Activated naive CD4-positive, alpha-beta T cell treated with anti-CD3 and anti-CD28 coated beads, Interleukin-2, amount 50 U/mL, for 16 hours (primary cell): ENCODE measurements around the gene DOCK11.
A peak's percentile ranks its signal among the peaks of the same experiment; 100 is the strongest.

Experiments used
- DNase-seq: peaks from one replicate; pipeline ENCODE4 v3.0.0-alpha.2; 2020

DOCK11 gene

GRCh38 chrX:118534716-118535493, 39.3 kb downstream of the DOCK11 start:
- DNase-seq = no peak

GRCh38 chrX:118536204-118536603, 40.6 kb downstream of the DOCK11 start:
- no peak for DNase-seq

GRCh38 chrX:118536687-118537461, 41.3 kb downstream of the DOCK11 start:
- DNase-seq = peak; percentile 40

- no peak for DNase-seq
Measured at GRCh38 chrX:118538386-118538785, 42.8 kb downstream of the DOCK11 start.

GRCh38 chrX:118540342-118540741, 44.7 kb downstream of the DOCK11 start:
- DNase-seq = no peak

- no peak for DNase-seq
Measured at GRCh38 chrX:118541482-118541881, 45.9 kb downstream of the DOCK11 start.

- no peak for DNase-seq
Measured at GRCh38 chrX:118545510-118545909, 49.9 kb downstream of the DOCK11 start.

- no peak for DNase-seq
Measured at GRCh38 chrX:118548841-118549240, 53.2 kb downstream of the DOCK11 start.

GRCh38 chrX:118550792-118551191, 55.2 kb downstream of the DOCK11 start:
- DNase-seq = no peak

GRCh38 chrX:118551426-118551825, 55.8 kb downstream of the DOCK11 start:
- no peak for DNase-seq

GRCh38 chrX:118552121-118552900, 56.7 kb downstream of the DOCK11 start:
- no peak for DNase-seq

- no peak for DNase-seq
Measured at GRCh38 chrX:118553042-118553710, 57.6 kb downstream of the DOCK11 start.

GRCh38 chrX:118554511-118554910, 58.9 kb downstream of the DOCK11 start:
- DNase-seq = no peak

- no peak for DNase-seq
Measured at GRCh38 chrX:118558926-118559325, 63.3 kb downstream of the DOCK11 start.

- DNase-seq = no peak
Measured at GRCh38 chrX:118560489-118560888, 64.9 kb downstream of the DOCK11 start.

- DNase-seq = no peak
Measured at GRCh38 chrX:118562582-118563164, 67.1 kb downstream of the DOCK11 start.

GRCh38 chrX:118564498-118564897, 68.9 kb downstream of the DOCK11 start:
- no peak for DNase-seq

- no peak for DNase-seq
Measured at GRCh38 chrX:118565853-118566252, 70.2 kb downstream of the DOCK11 start.

GRCh38 chrX:118566359-118566758, 70.7 kb downstream of the DOCK11 start:
- DNase-seq = no peak

GRCh38 chrX:118569676-118570075, 74.1 kb downstream of the DOCK11 start:
- peak; percentile 12 for DNase-seq

GRCh38 chrX:118570209-118570608, 74.6 kb downstream of the DOCK11 start:
- no peak for DNase-seq

GRCh38 chrX:118571836-118572235, 76.2 kb downstream of the DOCK11 start:
- DNase-seq = no peak
